Central memory CD8-positive, alpha-beta T cell (primary cell): ENCODE results near the gene HSD17B14.
A peak's percentile ranks its signal among the peaks of the same experiment; 100 is the strongest.
"Not testable (repeated sequence)": the region's sequence is repeated elsewhere in the genome, so short reads cannot be mapped to it uniquely, and the experiment has no call there.

Experiments used
- ATAC-seq: fragments of 150-1000 bp; cut with Tn5 transposase; replicated peaks from 2 replicates; pipeline ENCODE4 v1.10.0; 2022; ENCODE audit warnings: mild to moderate bottlenecking, moderate FRiP score, moderate number of reproducible peaks; ENCODE audit not compliant: poor library complexity, severe bottlenecking; ENCODE audit errors: extremely low read depth
- DNase-seq, 2 donors: peaks; one replicate each; pipeline ENCODE4 v3.0.0; 2021; ENCODE audit warnings: low spot score in 2 of 2
- H3K27ac Mint-ChIP-seq: one replicate; pipeline ENCODE4 v1.8.0; 2022; ENCODE audit warnings: low read depth, mild to moderate bottlenecking, moderate library complexity, mixed read lengths
- H3K27me3 Mint-ChIP-seq: one replicate; pipeline ENCODE4 v1.8.0; 2022; ENCODE audit warnings: mixed read lengths
- H3K36me3 Mint-ChIP-seq: one replicate; pipeline ENCODE4 v1.8.0; 2022; ENCODE audit warnings: mild to moderate bottlenecking, moderate library complexity, mixed read lengths; ENCODE audit not compliant: insufficient read depth
- H3K4me1 Mint-ChIP-seq: one replicate; pipeline ENCODE4 v1.8.0; 2022; ENCODE audit warnings: mixed read lengths
- H3K4me3 Mint-ChIP-seq: one replicate; pipeline ENCODE4 v1.8.0; 2022; ENCODE audit warnings: mild to moderate bottlenecking, moderate library complexity, mixed read lengths
- H3K9me3 Mint-ChIP-seq: one replicate; pipeline ENCODE4 v1.8.0; 2022; ENCODE audit warnings: mixed read lengths

HSD17B14 gene

GRCh38 chr19:48836089-48837017, at the start of gene HSD17B14:
Gene HSD17B14, minus strand, starts transcription at chr19:48836491. Its CDS starts 80 bp downstream, at chr19:48836411.
- DNase-seq = no peak
- ATAC-seq = peak; percentile 7
- Mint-ChIP-seq H3K4me3 (peak within 1 kb of the TSS; percentile 59), H3K27me3 (peaks cover 17% of the 10 kb centered on the region), H3K27ac (peak within 1 kb of the TSS; percentile 59), H3K36me3 (peaks cover 4% of the 10 kb centered on the region), H3K9me3 (no peaks in the 10 kb centered on the region), H3K4me1 (peaks cover 23% of the 10 kb centered on the region)

- H3K4me1 Mint-ChIP-seq = no peaks in the 10 kb centered on the region
- peak overlapping the region; percentile 8 for H3K4me3 Mint-ChIP-seq
- DNase-seq = no peak
- ATAC-seq = no peak
- no peaks in the 10 kb centered on the region for H3K27me3 Mint-ChIP-seq
- no peaks in the 10 kb centered on the region for H3K9me3 Mint-ChIP-seq
- peak overlapping the region; percentile 87 for H3K27ac Mint-ChIP-seq
- H3K36me3 Mint-ChIP-seq = peaks cover 35% of the 10 kb centered on the region
Measured at GRCh38 chr19:48883726-48884125, 47.4 kb upstream of the HSD17B14 start.

GRCh38 chr19:48881741-48882657, 45.7 kb upstream of the HSD17B14 start:
- ATAC-seq (peak; percentile 37), DNase-seq (no peak)
- H3K27me3 Mint-ChIP-seq = no peaks in the 10 kb centered on the region
- H3K4me3 Mint-ChIP-seq = peak overlapping the region; percentile 23
- peaks cover 52% of the 10 kb centered on the region for H3K36me3 Mint-ChIP-seq
- H3K27ac Mint-ChIP-seq = peak overlapping the region; percentile 87
- H3K9me3 Mint-ChIP-seq = no peaks in the 10 kb centered on the region
- peaks cover 8% of the 10 kb centered on the region for H3K4me1 Mint-ChIP-seq

DNA sequence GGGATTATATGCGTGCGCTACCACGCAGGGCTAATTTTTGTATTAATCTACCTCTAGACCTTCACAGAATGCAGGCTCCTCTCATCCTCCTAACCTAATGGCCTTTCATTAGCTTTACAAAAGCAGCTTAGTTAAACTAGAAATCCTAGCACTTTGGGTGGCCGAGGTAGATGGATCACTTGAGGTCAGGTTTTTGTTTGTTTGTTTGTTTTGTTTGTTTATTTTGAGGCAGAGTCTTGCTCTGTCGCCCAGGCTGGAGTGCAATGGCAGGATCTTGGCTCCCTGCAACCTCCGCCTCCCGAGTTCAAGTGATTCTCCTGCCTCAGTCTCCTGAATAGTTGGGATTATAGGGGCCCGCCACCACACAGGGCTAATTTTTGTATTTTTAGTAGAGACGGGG, 43.4 kb upstream of the HSD17B14 start:
- peaks cover 26% of the 10 kb centered on the region for H3K4me1 Mint-ChIP-seq
- H3K27ac Mint-ChIP-seq = peak overlapping the region; percentile 62
- ATAC-seq, DNase-seq, H3K27me3 Mint-ChIP-seq, H3K9me3 Mint-ChIP-seq, H3K4me3 Mint-ChIP-seq: not testable (repeated sequence)
- H3K36me3 Mint-ChIP-seq = peaks cover 74% of the 10 kb centered on the region

GRCh38 chr19:48879025-48879637, 42.8 kb upstream of the HSD17B14 start:
- DNase-seq (no peak), ATAC-seq (no peak)
- H3K9me3 Mint-ChIP-seq = no peaks in the 10 kb centered on the region
- peak overlapping the region; percentile 62 for H3K27ac Mint-ChIP-seq
- H3K4me1 Mint-ChIP-seq = peaks cover 32% of the 10 kb centered on the region
- peaks cover 79% of the 10 kb centered on the region for H3K36me3 Mint-ChIP-seq
- H3K27me3 Mint-ChIP-seq = no peaks in the 10 kb centered on the region
- H3K4me3 Mint-ChIP-seq = no peak overlapping the region

DNA sequence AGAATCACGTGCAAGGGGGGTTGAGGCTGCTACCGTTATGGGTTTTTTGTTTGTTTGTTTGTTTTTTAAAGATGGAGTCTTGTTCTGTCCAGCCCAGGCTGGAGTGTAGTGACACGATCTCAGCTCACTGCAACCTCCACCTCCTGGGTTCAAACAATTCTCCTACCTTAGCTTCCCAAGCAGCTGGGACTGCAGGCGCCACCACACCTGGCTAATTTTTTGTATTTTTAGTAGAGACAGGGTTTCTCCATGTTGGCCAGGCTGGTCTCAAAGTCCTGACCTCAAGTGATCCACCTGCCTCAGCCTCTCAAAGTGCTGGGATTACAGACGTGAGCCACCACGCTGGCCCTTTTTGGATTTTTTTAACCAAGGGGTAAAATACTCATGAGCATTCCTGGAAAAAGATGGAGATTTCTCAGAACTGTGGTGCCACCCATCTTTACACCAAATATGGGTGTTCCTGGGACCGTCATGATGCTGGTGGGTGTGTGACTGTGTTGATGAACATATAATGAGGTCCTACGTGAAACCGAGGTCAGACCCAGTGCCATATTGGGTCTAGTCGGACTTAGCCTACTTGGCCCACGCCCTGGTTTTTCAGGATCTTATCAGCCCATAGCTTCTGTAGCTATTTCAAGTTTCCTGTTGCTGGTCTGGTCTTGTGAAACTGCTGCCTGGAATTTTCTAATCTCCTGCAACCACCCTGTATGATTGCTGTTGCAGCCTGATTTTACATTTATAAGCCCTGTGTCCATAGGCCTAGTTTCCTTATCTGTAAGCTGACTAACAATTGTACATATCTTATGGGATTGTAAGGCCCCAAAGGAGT, 42.1 kb upstream of the HSD17B14 start:
- Mint-ChIP-seq H3K36me3 (peaks cover 82% of the 10 kb centered on the region), H3K4me3 (peak overlapping the region; percentile 8), H3K4me1 (peaks cover 39% of the 10 kb centered on the region), H3K27ac (peak overlapping the region; percentile 100), H3K27me3 (no peaks in the 10 kb centered on the region), H3K9me3 (no peaks in the 10 kb centered on the region)
- no peak for DNase-seq
- ATAC-seq = no peak

- Mint-ChIP-seq H3K4me3 (peak overlapping the region; percentile 8), H3K36me3 (peaks cover 88% of the 10 kb centered on the region), H3K9me3 (no peaks in the 10 kb centered on the region), H3K27ac (peak overlapping the region; percentile 100), H3K27me3 (no peaks in the 10 kb centered on the region), H3K4me1 (peaks cover 45% of the 10 kb centered on the region)
- DNase-seq (no peak), ATAC-seq (no peak)
Measured at GRCh38 chr19:48877855-48878195, 41.5 kb upstream of the HSD17B14 start.

GRCh38 chr19:48876043-48876981, 40.0 kb upstream of the HSD17B14 start:
- H3K27me3 Mint-ChIP-seq, H3K9me3 Mint-ChIP-seq, ATAC-seq: not testable (repeated sequence)
- peak in 1 of 2 donors; percentile 30 for DNase-seq
- peaks cover 54% of the 10 kb centered on the region for H3K4me1 Mint-ChIP-seq
- peak overlapping the region; percentile 100 for H3K27ac Mint-ChIP-seq
- peak overlapping the region; percentile 99 for H3K4me3 Mint-ChIP-seq
- H3K36me3 Mint-ChIP-seq = peaks cover 89% of the 10 kb centered on the region

DNA sequence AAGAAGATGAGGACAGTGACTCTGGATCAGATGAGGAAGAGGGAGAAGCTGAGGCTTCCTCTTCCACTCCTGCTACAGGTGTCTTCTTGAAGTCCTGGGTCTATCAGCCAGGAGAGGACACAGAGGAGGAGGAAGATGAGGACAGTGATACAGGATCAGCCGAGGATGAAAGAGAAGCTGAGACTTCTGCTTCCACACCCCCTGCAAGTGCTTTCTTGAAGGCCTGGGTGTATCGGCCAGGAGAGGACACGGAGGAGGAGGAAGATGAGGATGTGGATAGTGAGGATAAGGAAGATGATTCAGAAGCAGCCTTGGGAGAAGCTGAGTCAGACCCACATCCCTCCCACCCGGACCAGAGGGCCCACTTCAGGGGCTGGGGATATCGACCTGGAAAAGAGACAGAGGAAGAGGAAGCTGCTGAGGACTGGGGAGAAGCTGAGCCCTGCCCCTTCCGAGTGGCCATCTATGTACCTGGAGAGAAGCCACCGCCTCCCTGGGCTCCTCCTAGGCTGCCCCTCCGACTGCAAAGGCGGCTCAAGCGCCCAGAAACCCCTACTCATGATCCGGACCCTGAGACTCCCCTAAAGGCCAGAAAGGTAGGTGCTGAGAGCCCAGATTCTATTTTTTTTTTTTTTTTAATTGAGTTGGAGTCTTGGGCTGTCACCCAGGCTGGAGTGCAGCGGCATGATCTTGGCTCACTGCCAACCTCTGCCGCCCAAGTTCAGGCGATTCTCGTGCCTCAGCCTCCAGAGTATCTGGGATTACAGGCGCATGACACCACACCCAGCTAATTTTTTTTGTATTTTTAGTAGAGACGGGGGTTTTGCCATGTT, 38.2 kb upstream of the HSD17B14 start:
- no peak for DNase-seq
- H3K4me3 Mint-ChIP-seq = peak overlapping the region; percentile 99
- ATAC-seq = peak; percentile 1
- no peaks in the 10 kb centered on the region for H3K27me3 Mint-ChIP-seq
- H3K9me3 Mint-ChIP-seq = no peaks in the 10 kb centered on the region
- peaks cover 54% of the 10 kb centered on the region for H3K4me1 Mint-ChIP-seq
- peaks cover 76% of the 10 kb centered on the region for H3K36me3 Mint-ChIP-seq
- H3K27ac Mint-ChIP-seq = peak overlapping the region; percentile 100

DNA sequence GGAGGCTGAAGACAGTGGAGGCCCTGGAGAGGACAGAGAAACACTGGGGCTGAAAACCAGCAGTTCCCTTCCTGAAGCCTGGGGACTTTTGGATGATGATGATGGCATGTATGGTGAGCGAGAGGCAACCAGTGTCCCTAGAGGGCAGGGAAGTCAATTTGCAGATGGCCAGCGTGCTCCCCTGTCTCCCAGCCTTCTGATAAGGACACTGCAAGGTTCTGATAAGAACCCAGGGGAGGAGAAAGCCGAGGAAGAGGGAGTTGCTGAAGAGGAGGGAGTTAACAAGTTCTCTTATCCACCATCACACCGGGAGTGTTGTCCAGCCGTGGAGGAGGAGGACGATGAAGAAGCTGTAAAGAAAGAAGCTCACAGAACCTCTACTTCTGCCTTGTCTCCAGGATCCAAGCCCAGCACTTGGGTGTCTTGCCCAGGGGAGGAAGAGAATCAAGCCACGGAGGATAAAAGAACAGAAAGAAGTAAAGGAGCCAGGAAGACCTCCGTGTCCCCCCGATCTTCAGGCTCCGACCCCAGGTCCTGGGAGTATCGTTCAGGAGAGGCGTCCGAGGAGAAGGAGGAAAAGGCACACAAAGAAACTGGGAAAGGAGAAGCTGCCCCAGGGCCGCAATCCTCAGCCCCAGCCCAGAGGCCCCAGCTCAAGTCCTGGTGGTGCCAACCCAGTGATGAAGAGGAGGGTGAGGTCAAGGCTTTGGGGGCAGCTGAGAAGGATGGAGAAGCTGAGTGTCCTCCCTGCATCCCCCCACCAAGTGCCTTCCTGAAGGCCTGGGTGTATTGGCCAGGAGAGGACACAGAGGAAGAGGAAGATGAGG, 37.4 kb upstream of the HSD17B14 start:
- DNase-seq (no peak), ATAC-seq (no peak)
- Mint-ChIP-seq H3K36me3 (peaks cover 69% of the 10 kb centered on the region), H3K27ac (peak overlapping the region; percentile 100), H3K27me3 (no peaks in the 10 kb centered on the region), H3K9me3 (no peaks in the 10 kb centered on the region), H3K4me3 (peak overlapping the region; percentile 99), H3K4me1 (peaks cover 54% of the 10 kb centered on the region)
